NCI-H1436 (cell line): ENCODE data around the gene INPP4B.
"Not testable (repeated sequence)": the region's sequence is repeated elsewhere in the genome, so short reads cannot be mapped to it uniquely, and the experiment has no call there.

Experiments
- DNase-seq: peaks from one replicate; lab custom pipeline; 2025; lab: John Stamatoyannopoulos, UW

INPP4B gene

GRCh38 chr4:142411993-142412392 lies 434.1 kb downstream of the INPP4B start:
- no peak for DNase-seq

- no peak for DNase-seq
Observed at GRCh38 chr4:142408003-142408441, 438.1 kb downstream of the INPP4B start.

- DNase-seq: no peak
Observed at GRCh38 chr4:142407596-142407995, 438.5 kb downstream of the INPP4B start.

GRCh38 chr4:142406917-142407501 lies 439.1 kb downstream of the INPP4B start:
- no peak for DNase-seq

GRCh38 chr4:142406499-142406835 lies 439.6 kb downstream of the INPP4B start:
- no peak for DNase-seq

GRCh38 chr4:142405695-142406498 lies 440.2 kb downstream of the INPP4B start:
- DNase-seq: no peak

- no peak for DNase-seq
Observed at GRCh38 chr4:142405021-142405694, 440.9 kb downstream of the INPP4B start.

- no peak for DNase-seq
Observed at GRCh38 chr4:142404191-142404611, 441.9 kb downstream of the INPP4B start.

- DNase-seq: no peak
Observed at GRCh38 chr4:142402900-142403299, 443.2 kb downstream of the INPP4B start.

- DNase-seq: no peak
Observed at GRCh38 chr4:142402156-142402555, 443.9 kb downstream of the INPP4B start.

- DNase-seq: not testable (repeated sequence)
Observed at GRCh38 chr4:142397364-142397991, 448.6 kb downstream of the INPP4B start.

- no peak for DNase-seq
Observed at GRCh38 chr4:142396279-142396678, 449.8 kb downstream of the INPP4B start.

- DNase-seq: no peak
Observed at GRCh38 chr4:142393127-142393526, 453.0 kb downstream of the INPP4B start.

GRCh38 chr4:142386856-142387255 lies 459.2 kb downstream of the INPP4B start:
- no peak for DNase-seq

GRCh38 chr4:142386449-142386848 lies 459.7 kb downstream of the INPP4B start:
- no peak for DNase-seq

GRCh38 chr4:142383800-142384470 lies 462.2 kb downstream of the INPP4B start:
- no peak for DNase-seq

- no peak for DNase-seq
Observed at GRCh38 chr4:142383354-142383753, 462.7 kb downstream of the INPP4B start.

- no peak for DNase-seq
Observed at GRCh38 chr4:142380052-142380602, 466.0 kb downstream of the INPP4B start.

- DNase-seq: no peak
Observed at GRCh38 chr4:142379277-142380051, 466.6 kb downstream of the INPP4B start.

GRCh38 chr4:142378179-142378578 lies 467.9 kb downstream of the INPP4B start:
- no peak for DNase-seq
